Liver (tissue), 9 donors: Measurements from ENCODE around the gene RNF145. TPM values are rescaled to one million over a fixed set of nuclear protein-coding genes. Genes with fewer than 3 reads are reported as not detected.

Source experiments
- DNase-seq: peaks from one replicate; pipeline ENCODE4 v3.0.0-alpha.2; 2017; ENCODE audit warnings: low spot score
- H3K27ac ChIP-seq, 2 donors: one replicate each; pipeline ENCODE4 v1.7.0; 2013; ENCODE audit warnings: inconsistent platforms in 2 of 2, low read length in 2 of 2, control low read depth in 1 of 2, low read depth in 1 of 2, mild to moderate bottlenecking in 1 of 2
- H3K27me3 ChIP-seq, 4 donors: one replicate each; pipeline versions ENCODE4 v1.6.1 to v1.7.0; 2013; ENCODE audit warnings: low read length in 3 of 4, inconsistent platforms in 1 of 4, mild to moderate bottlenecking in 1 of 4, moderate library complexity in 1 of 4; ENCODE audit not compliant: control insufficient read depth in 4 of 4, insufficient read depth in 4 of 4
- H3K36me3 ChIP-seq, 4 donors: one replicate each; pipeline versions ENCODE4 v1.6.1 to v1.7.0; 2013; ENCODE audit warnings: low read length in 3 of 4, mild to moderate bottlenecking in 3 of 4, low read depth in 1 of 4, moderate library complexity in 1 of 4; ENCODE audit not compliant: control insufficient read depth in 4 of 4, insufficient read depth in 3 of 4
- H3K4me1 ChIP-seq, 4 donors: one replicate each; pipeline versions ENCODE4 v1.6.1 to v1.7.0; 2013; ENCODE audit warnings: low read length in 3 of 4, mild to moderate bottlenecking in 3 of 4, moderate library complexity in 1 of 4; ENCODE audit not compliant: control insufficient read depth in 4 of 4, insufficient read depth in 4 of 4
- H3K4me3 ChIP-seq, 3 donors: one replicate each; pipeline versions ENCODE4 v1.6.1 to v1.7.0; 2013; ENCODE audit warnings: low read length in 3 of 3, control low read depth in 1 of 3, low read depth in 1 of 3, mild to moderate bottlenecking in 1 of 3
- H3K9ac ChIP-seq, 2 donors: one replicate each; pipeline ENCODE4 v1.7.0; 2013; ENCODE audit warnings: low read length in 2 of 2, mild to moderate bottlenecking in 2 of 2, moderate library complexity in 2 of 2, control low read depth in 1 of 2, low read depth in 1 of 2
- H3K9me3 ChIP-seq, 4 donors: one replicate each; pipeline versions ENCODE4 v1.6.1 to v1.7.0; 2013; ENCODE audit warnings: low read length in 3 of 4; ENCODE audit not compliant: control insufficient read depth in 4 of 4
- ATF3 ChIP-seq: IDR thresholded peaks from 2 replicates; pipeline ENCODE4 v1.6.1; 2016; ENCODE audit warnings: antibody characterized with exemption
- EGR1 ChIP-seq, 2 donors: IDR thresholded peaks; 2 replicates each; pipeline ENCODE4 v1.6.1; 2016 to 2018; ENCODE audit warnings: antibody characterized with exemption in 2 of 2, low read depth in 2 of 2
- FOXA2 ChIP-seq: IDR thresholded peaks from 2 replicates; pipeline ENCODE4 v1.6.1; 2016; ENCODE audit warnings: antibody characterized with exemption
- GABPA ChIP-seq, 2 donors: IDR thresholded peaks in 1 of 2; conservative IDR thresholded peaks in 1 of 2; 2 replicates each; pipeline ENCODE4 v1.6.1; 2016; ENCODE audit warnings: antibody characterized with exemption in 2 of 2, mild to moderate bottlenecking in 1 of 2, moderate library complexity in 1 of 2
- HNF4A ChIP-seq, 2 donors: conservative IDR thresholded peaks; 2 replicates each; pipeline ENCODE4 v1.6.1; 2016; ENCODE audit warnings: antibody characterized with exemption in 2 of 2, mild to moderate bottlenecking in 2 of 2
- HNF4G ChIP-seq: IDR thresholded peaks from 2 replicates; pipeline ENCODE4 v1.6.1; 2016; ENCODE audit warnings: antibody characterized with exemption
- JUND ChIP-seq, 2 donors: IDR thresholded peaks; 2 replicates each; pipeline ENCODE4 v1.6.1; 2016; ENCODE audit warnings: antibody characterized with exemption in 2 of 2
- NR2F2 ChIP-seq: IDR thresholded peaks from 2 replicates; pipeline ENCODE4 v1.6.1; 2016; ENCODE audit warnings: antibody characterized with exemption
- RXRA ChIP-seq, 2 donors: IDR thresholded peaks; 2 replicates each; pipeline ENCODE4 v1.6.1; 2017 to 2018; ENCODE audit warnings: antibody characterized with exemption in 2 of 2, mild to moderate bottlenecking in 1 of 2
- SP1 ChIP-seq: IDR thresholded peaks from 2 replicates; pipeline ENCODE4 v1.6.1; 2018; ENCODE audit warnings: antibody characterized with exemption, mild to moderate bottlenecking
- YY1 ChIP-seq: IDR thresholded peaks from 2 replicates; pipeline ENCODE4 v1.6.1; 2016; ENCODE audit warnings: antibody characterized with exemption, mild to moderate bottlenecking
- ZBTB33 ChIP-seq: IDR thresholded peaks from 2 replicates; pipeline ENCODE4 v1.6.1; 2016; ENCODE audit warnings: antibody characterized with exemption
- WGBS: extraction: QIAGEN DNeasy Blood & Tissue Kit; methylation state at CpG from one replicate; pipeline ENCODE4 v1.1.7; 2013; 5-methylcytosine and 5-hydroxymethylcytosine counted together
- polyA plus RNA-seq, 2 donors: library from polyadenylated mRNA; stranded (reverse) in 1 of 2; unstranded in 1 of 2; fragments of 200-250 nt in 1 of 2; fragments of >200 nt in 1 of 2; fragmentation: Nextera tagmentation in 1 of 2; extraction: Ambion mirVana in 1 of 2; gene quantifications; one replicate each; pipeline versions ENCODE4 v1.2.1 to v1.2.3, GENCODE V29; 2013 to 2015
- total RNA-seq, 2 donors: library from RNA; depleted of rRNA; stranded (reverse); fragments of >200 nt; gene quantifications; one replicate each; pipeline ENCODE4 v1.2.3, GENCODE V29; 2014
- TF ChIP-seq, protein P1 (sequence below): fragments of 150-350 bp; IDR thresholded peaks from 2 replicates; pipeline ENCODE4 v1.5.1; 2017; ENCODE audit warnings: improper control_type of control experiment, low read depth, low read length; ENCODE audit not compliant: missing input control
- TF ChIP-seq, protein P2 (sequence below): IDR thresholded peaks from 2 replicates; pipeline ENCODE4 v1.6.1; 2016; ENCODE audit warnings: antibody characterized with exemption, mild to moderate bottlenecking
- donor health status: healthy.
- donor health status: healthy.
- donor health status: healthy.
- donor health status: healthy.
- donor health status: healthy.

Gene RNF145
- total and polyA plus RNA-seq, 4 donors: 2.9 to 34.6 (median 11.7) TPM

GRCh38 chr5:159242656-159243055, 33.3 kb upstream of the RNF145 start:
- TF ChIP-seq SP1 (no peak), JUND (IDR thresholded peaks at IDR 0.05) (no peak), NR2F2 (no peak), EGR1 (IDR thresholded peaks at IDR 0.05; ENCODE audit: low read depth in 2 of 2) (no peak), HNF4A (conservative IDR thresholded peaks at IDR 0.05) (no peak), GABPA (IDR thresholded peaks at IDR 0.05 in 1 of 2, conservative IDR thresholded peaks at IDR 0.05 in 1 of 2) (no peak), FOXA2 (no peak), HNF4G (no peak), RXRA (IDR thresholded peaks at IDR 0.05) (no peak)
- TF ChIP-seq, protein P1, sequence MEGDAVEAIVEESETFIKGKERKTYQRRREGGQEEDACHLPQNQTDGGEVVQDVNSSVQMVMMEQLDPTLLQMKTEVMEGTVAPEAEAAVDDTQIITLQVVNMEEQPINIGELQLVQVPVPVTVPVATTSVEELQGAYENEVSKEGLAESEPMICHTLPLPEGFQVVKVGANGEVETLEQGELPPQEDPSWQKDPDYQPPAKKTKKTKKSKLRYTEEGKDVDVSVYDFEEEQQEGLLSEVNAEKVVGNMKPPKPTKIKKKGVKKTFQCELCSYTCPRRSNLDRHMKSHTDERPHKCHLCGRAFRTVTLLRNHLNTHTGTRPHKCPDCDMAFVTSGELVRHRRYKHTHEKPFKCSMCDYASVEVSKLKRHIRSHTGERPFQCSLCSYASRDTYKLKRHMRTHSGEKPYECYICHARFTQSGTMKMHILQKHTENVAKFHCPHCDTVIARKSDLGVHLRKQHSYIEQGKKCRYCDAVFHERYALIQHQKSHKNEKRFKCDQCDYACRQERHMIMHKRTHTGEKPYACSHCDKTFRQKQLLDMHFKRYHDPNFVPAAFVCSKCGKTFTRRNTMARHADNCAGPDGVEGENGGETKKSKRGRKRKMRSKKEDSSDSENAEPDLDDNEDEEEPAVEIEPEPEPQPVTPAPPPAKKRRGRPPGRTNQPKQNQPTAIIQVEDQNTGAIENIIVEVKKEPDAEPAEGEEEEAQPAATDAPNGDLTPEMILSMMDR: no peak
- TF ChIP-seq, protein P2, sequence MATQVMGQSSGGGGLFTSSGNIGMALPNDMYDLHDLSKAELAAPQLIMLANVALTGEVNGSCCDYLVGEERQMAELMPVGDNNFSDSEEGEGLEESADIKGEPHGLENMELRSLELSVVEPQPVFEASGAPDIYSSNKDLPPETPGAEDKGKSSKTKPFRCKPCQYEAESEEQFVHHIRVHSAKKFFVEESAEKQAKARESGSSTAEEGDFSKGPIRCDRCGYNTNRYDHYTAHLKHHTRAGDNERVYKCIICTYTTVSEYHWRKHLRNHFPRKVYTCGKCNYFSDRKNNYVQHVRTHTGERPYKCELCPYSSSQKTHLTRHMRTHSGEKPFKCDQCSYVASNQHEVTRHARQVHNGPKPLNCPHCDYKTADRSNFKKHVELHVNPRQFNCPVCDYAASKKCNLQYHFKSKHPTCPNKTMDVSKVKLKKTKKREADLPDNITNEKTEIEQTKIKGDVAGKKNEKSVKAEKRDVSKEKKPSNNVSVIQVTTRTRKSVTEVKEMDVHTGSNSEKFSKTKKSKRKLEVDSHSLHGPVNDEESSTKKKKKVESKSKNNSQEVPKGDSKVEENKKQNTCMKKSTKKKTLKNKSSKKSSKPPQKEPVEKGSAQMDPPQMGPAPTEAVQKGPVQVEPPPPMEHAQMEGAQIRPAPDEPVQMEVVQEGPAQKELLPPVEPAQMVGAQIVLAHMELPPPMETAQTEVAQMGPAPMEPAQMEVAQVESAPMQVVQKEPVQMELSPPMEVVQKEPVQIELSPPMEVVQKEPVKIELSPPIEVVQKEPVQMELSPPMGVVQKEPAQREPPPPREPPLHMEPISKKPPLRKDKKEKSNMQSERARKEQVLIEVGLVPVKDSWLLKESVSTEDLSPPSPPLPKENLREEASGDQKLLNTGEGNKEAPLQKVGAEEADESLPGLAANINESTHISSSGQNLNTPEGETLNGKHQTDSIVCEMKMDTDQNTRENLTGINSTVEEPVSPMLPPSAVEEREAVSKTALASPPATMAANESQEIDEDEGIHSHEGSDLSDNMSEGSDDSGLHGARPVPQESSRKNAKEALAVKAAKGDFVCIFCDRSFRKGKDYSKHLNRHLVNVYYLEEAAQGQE: no peak
- H3K4me1 ChIP-seq: no peaks in the 10 kb centered on the region
- peaks cover 0 to 3% (median 0%) of the 10 kb centered on the region in 4 donors for H3K27me3 ChIP-seq
- 62% methylated on average over 4 of the region's 4 CpGs for WGBS
- H3K9me3 ChIP-seq: no peaks in the 10 kb centered on the region
- no peaks in the 10 kb centered on the region for H3K36me3 ChIP-seq
- DNase-seq: no peak
- H3K9ac ChIP-seq: no peak overlapping the region
- H3K27ac ChIP-seq: no peak overlapping the region
- no peak overlapping the region for H3K4me3 ChIP-seq

DNA sequence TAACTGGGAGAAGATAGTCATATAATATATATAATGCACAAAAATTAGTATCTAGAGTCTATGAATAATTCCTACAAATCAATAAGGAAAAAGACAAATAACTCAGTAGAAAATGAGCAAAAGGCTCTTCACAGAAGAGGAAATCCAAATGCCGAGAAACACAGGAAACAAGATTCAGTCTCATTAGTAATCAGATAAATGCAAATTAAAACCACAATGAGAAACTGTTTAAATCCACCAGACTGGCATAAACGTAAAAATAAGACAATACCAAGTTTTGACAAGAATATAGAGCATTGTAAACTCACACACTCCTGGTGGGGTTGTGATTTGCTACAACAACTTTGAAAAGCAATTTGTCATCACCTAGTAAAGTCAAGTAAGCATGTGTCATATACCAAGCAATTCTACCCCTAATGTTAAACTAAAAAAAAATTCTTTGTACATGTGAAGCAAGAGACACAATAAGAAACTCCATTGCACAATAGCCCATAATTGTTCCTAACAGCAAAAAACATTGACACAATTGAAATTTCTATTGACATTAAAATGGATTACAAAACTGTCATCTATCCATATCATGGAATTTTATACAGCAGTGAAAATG, 32.7 kb upstream of the RNF145 start:
- no peak for DNase-seq
- H3K27ac ChIP-seq: no peak overlapping the region
- H3K4me3 ChIP-seq: no peak overlapping the region
- no peaks in the 10 kb centered on the region for H3K4me1 ChIP-seq
- 48% methylated on average over 2 of the region's 2 CpGs for WGBS
- peaks cover 0 to 3% (median 0%) of the 10 kb centered on the region in 4 donors for H3K27me3 ChIP-seq
- no peaks in the 10 kb centered on the region for H3K36me3 ChIP-seq
- H3K9me3 ChIP-seq: no peaks in the 10 kb centered on the region
- H3K9ac ChIP-seq: no peak overlapping the region
- TF ChIP-seq NR2F2: no peak
- no peak for TF ChIP-seq YY1
- TF ChIP-seq SP1: no peak
- no peak for TF ChIP-seq HNF4G
- TF ChIP-seq, protein P2: no peak
- TF ChIP-seq HNF4A (conservative IDR thresholded peaks at IDR 0.05): no peak
- TF ChIP-seq JUND (IDR thresholded peaks at IDR 0.05): no peak
- TF ChIP-seq EGR1 (IDR thresholded peaks at IDR 0.05; ENCODE audit: low read depth in 2 of 2): no peak
- TF ChIP-seq, protein P1: no peak
- TF ChIP-seq RXRA (IDR thresholded peaks at IDR 0.05): no peak
- TF ChIP-seq ATF3: no peak
- TF ChIP-seq ZBTB33: no peak
- no peak for TF ChIP-seq GABPA (IDR thresholded peaks at IDR 0.05 in 1 of 2, conservative IDR thresholded peaks at IDR 0.05 in 1 of 2)
